B cell (primary cell): ENCODE measurements around the gene LAMA4. TPM values are rescaled to one million over a fixed set of nuclear protein-coding genes. Genes with fewer than 3 reads are reported as not detected.

ENCODE experiments used
- ATAC-seq: fragments of 200-7000 bp; cut with Tn5 transposase; one replicate; pipeline ENCODE4 v1.10.0; 2021; ENCODE audit warnings: low read depth, mild to moderate bottlenecking, moderate number of reproducible peaks, moderate library complexity
- CTCF ChIA-PET: fragments of 350-600 bp; sonication (Branson Sonifier 250); formaldehyde crosslinking; loops from one replicate; lab custom pipeline; 2021; ENCODE audit warnings: antibody characterized with exemption, inconsistent platforms; lab: Charles Lee
- POLR2A ChIA-PET: fragments of 350-600 bp; sonication (Branson Sonifier 250); formaldehyde crosslinking; loops from one replicate; lab custom pipeline; 2021; ENCODE audit warnings: antibody characterized with exemption; lab: Charles Lee
- DNase-seq: peaks from one replicate; pipeline ENCODE4 v3.0.0; 2013
- H2AFZ ChIP-seq: 2 replicates; pipeline ENCODE4 v1.6.1; 2012; ENCODE audit warnings: mild to moderate bottlenecking, low read depth, low read length; ENCODE audit not compliant: insufficient read depth, poor library complexity, severe bottlenecking
- H3K27ac ChIP-seq, 2 donors: 1 replicate in 1 of 2; 2 replicates in 1 of 2; pipeline ENCODE4 v1.5.1; 2012 to 2013; ENCODE audit warnings: low read length in 2 of 2, mild to moderate bottlenecking in 2 of 2, moderate library complexity in 1 of 2
- H3K27me3 ChIP-seq, 4 experiments: fragments of 200-600 bp in 1 of 4; sonication (generic) in 1 of 4; replicated peaks in 1 of 4; 1 replicate in 2 of 4; 2 replicates in 2 of 4; pipeline versions ENCODE4 v1.6.1 to v1.7.0; 2013 to 2016; ENCODE audit warnings: low read length in 3 of 4, mild to moderate bottlenecking in 2 of 4, mixed read lengths in 1 of 4, moderate library complexity in 1 of 4; ENCODE audit not compliant: insufficient read depth in 4 of 4, control insufficient read depth in 3 of 4; ENCODE audit errors: control extremely low read depth in 1 of 4
- H3K36me3 ChIP-seq, 2 experiments: replicated peaks in 1 of 2; 1 replicate in 1 of 2; 2 replicates in 1 of 2; pipeline versions ENCODE4 v1.6.1 to v1.7.1; 2013; ENCODE audit warnings: low read length in 1 of 2; ENCODE audit not compliant: insufficient read depth in 2 of 2, control insufficient read depth in 1 of 2; ENCODE audit errors: control extremely low read depth in 1 of 2, extremely low read depth in 1 of 2
- H3K4me1 ChIP-seq, 2 donors: fragments of 200-600 bp in 1 of 2; sonication (generic) in 1 of 2; 1 replicate in 1 of 2; 2 replicates in 1 of 2; pipeline versions ENCODE4 v1.5.1 to v1.6.1; 2013 to 2017; ENCODE audit warnings: low read length in 2 of 2; ENCODE audit not compliant: control insufficient read depth in 2 of 2, insufficient read depth in 2 of 2
- H3K4me2 ChIP-seq: replicated peaks from 2 replicates; pipeline ENCODE3; 2012; ENCODE audit warnings: mild to moderate bottlenecking, low read depth, low read length; ENCODE audit not compliant: poor library complexity, severe bottlenecking
- H3K4me3 ChIP-seq, 5 experiments: fragments of 200-600 bp in 1 of 5; sonication (generic) in 1 of 5; 1 replicate in 3 of 5; 2 replicates in 2 of 5; pipeline versions ENCODE4 v1.5.1 to v1.7.0; 2011 to 2016; ENCODE audit warnings: low read length in 4 of 5, mild to moderate bottlenecking in 4 of 5, low read depth in 2 of 5, control low read depth in 1 of 5, moderate library complexity in 1 of 5; ENCODE audit not compliant: insufficient read depth in 1 of 5; ENCODE audit errors: control extremely low read depth in 1 of 5, extremely low read depth in 1 of 5
- H3K79me2 ChIP-seq: fragments of 200-600 bp; sonication (generic); one replicate; pipeline ENCODE4 v1.6.0; 2016; ENCODE audit warnings: low read length; ENCODE audit not compliant: control insufficient read depth, insufficient read depth
- H3K9ac ChIP-seq: fragments of 200-600 bp; sonication (generic); 2 replicates; pipeline ENCODE4 v1.6.1; 2017; ENCODE audit warnings: mild to moderate bottlenecking, low read length, moderate library complexity
- H3K9me3 ChIP-seq, 3 donors: one replicate each; pipeline versions ENCODE4 v1.6.1 to v1.7.1; 2013; ENCODE audit warnings: low read length in 2 of 3; ENCODE audit not compliant: control insufficient read depth in 2 of 3, insufficient read depth in 1 of 3; ENCODE audit errors: control extremely low read depth in 1 of 3
- H4K20me1 ChIP-seq: 2 replicates; pipeline ENCODE4 v1.6.0; 2012; ENCODE audit warnings: mild to moderate bottlenecking, low read length; ENCODE audit not compliant: insufficient read depth, control insufficient read depth, poor library complexity, severe bottlenecking
- H3K27ac Mint-ChIP-seq: one replicate; pipeline ENCODE4 v1.8.0; 2021; ENCODE audit warnings: mixed read lengths
- H3K27me3 Mint-ChIP-seq: one replicate; pipeline ENCODE4 v1.8.0; 2021; ENCODE audit warnings: mixed read lengths
- H3K4me1 Mint-ChIP-seq: one replicate; pipeline ENCODE4 v1.8.0; 2021; ENCODE audit warnings: mixed read lengths
- H3K4me3 Mint-ChIP-seq: one replicate; pipeline ENCODE4 v1.8.0; 2021; ENCODE audit warnings: mixed read lengths
- H3K9me3 Mint-ChIP-seq: one replicate; pipeline ENCODE4 v1.8.0; 2022; ENCODE audit warnings: mixed read lengths; ENCODE audit not compliant: insufficient read depth
- EZH2 ChIP-seq: IDR thresholded peaks from 2 replicates; pipeline ENCODE4 v1.6.1; 2012; ENCODE audit warnings: borderline replicate concordance, low read depth, mild to moderate bottlenecking, moderate library complexity, low read length; ENCODE audit not compliant: insufficient read depth, poor library complexity, severe bottlenecking
- WGBS: methylation state at CpG from one replicate; pipeline ENCODE4 v1.1.5; 2013; ENCODE audit warnings: missing lambda C conversion rate; ENCODE audit not compliant: insufficient coverage; 5-methylcytosine and 5-hydroxymethylcytosine counted together
- intact Hi-C: fragments of 100-400 bp; cut with micrococcal nuclease; formaldehyde crosslinking; loops from one replicate; pipeline ENCODE4 v1.10.0; 2022
- polyA plus RNA-seq: library from polyadenylated mRNA; depleted of rRNA; stranded (reverse); fragments of >200 nt; gene quantifications from 2 replicates; pipeline ENCODE4 v1.2.3, GENCODE V29; 2012
- total RNA-seq, 2 donors: library from RNA; stranded (reverse); fragments of 120-200 nt in 1 of 2; gene quantifications; 1 replicate in 1 of 2; 2 replicates in 1 of 2; pipeline versions ENCODE4 v1.2.3 to v1.2.4, GENCODE V29; 2013 to 2022
- TF ChIP-seq, protein P1 (sequence below): fragments of 200-600 bp; IDR thresholded peaks from one replicate; pipeline ENCODE4 v1.8.0; 2022; ENCODE audit warnings: antibody characterized with exemption, mild to moderate bottlenecking

The LAMA4 gene
- total and polyA plus RNA-seq, 2 donors (not counting 1 experiment from before 2014, with no cell fraction given) = not detected

DNA sequence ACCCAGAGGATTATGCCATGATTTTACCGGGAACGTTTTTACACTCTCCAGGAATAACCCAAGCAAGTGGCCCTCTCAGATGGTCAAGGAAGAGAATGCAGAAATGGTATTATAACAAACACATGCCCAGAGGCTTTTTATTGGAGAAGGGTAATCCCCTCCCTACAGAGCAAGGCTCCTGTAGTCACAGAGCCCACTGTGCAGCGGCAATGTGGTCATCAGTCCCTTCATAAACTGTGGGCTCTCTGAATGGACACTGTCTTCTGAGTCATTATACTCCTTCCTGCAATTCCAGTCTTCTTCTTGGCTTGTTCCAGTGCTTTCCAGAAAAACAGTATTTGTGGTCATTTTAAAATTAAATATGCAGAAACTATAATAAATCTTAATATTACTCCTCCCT is 74.7 kb downstream of the LAMA4 start:
- no peaks in the 10 kb centered on the region for H3K79me2 ChIP-seq
- Mint-ChIP-seq H3K9me3 (no peaks in the 10 kb centered on the region), H3K4me1 (no peaks in the 10 kb centered on the region), H3K27me3 (peaks cover 30% of the 10 kb centered on the region), H3K4me3 (no peak overlapping the region), H3K27ac (no peak overlapping the region)
- H3K4me3 ChIP-seq = no peak overlapping the region
- ATAC-seq = no peak
- ChIA-PET CTCF (interaction anchor here (0.7 to 4.1 kb wide), 39 partner anchors 8 to 1757 kb away, joined by 3 to 79 read pairs (median 4); no protein-coding TSS in a partner anchor), POLR2A (no interaction called here)
- H3K4me1 ChIP-seq = no peaks in the 10 kb centered on the region
- intact Hi-C loops = loop anchor here (1.0 kb wide), 5 partner anchors 133 to 1757 kb away; no protein-coding TSS in a partner anchor
- H2AFZ ChIP-seq = no peak overlapping the region
- H3K27ac ChIP-seq = no peak overlapping the region
- H3K27me3 ChIP-seq = peaks cover 0 to 3% (median 1%) of the 10 kb centered on the region in 4 experiments
- WGBS = no CpG with 5 or more reads among the region's 3 CpGs
- no peaks in the 10 kb centered on the region for H3K9me3 ChIP-seq
- H4K20me1 ChIP-seq = no peaks in the 10 kb centered on the region
- H3K36me3 ChIP-seq = no peaks in the 10 kb centered on the region
- H3K9ac ChIP-seq = no peak overlapping the region
- no peak for DNase-seq
- TF ChIP-seq, protein P1, sequence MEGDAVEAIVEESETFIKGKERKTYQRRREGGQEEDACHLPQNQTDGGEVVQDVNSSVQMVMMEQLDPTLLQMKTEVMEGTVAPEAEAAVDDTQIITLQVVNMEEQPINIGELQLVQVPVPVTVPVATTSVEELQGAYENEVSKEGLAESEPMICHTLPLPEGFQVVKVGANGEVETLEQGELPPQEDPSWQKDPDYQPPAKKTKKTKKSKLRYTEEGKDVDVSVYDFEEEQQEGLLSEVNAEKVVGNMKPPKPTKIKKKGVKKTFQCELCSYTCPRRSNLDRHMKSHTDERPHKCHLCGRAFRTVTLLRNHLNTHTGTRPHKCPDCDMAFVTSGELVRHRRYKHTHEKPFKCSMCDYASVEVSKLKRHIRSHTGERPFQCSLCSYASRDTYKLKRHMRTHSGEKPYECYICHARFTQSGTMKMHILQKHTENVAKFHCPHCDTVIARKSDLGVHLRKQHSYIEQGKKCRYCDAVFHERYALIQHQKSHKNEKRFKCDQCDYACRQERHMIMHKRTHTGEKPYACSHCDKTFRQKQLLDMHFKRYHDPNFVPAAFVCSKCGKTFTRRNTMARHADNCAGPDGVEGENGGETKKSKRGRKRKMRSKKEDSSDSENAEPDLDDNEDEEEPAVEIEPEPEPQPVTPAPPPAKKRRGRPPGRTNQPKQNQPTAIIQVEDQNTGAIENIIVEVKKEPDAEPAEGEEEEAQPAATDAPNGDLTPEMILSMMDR = no peak
- no peak for TF ChIP-seq EZH2
- no peak overlapping the region for H3K4me2 ChIP-seq

DNA sequence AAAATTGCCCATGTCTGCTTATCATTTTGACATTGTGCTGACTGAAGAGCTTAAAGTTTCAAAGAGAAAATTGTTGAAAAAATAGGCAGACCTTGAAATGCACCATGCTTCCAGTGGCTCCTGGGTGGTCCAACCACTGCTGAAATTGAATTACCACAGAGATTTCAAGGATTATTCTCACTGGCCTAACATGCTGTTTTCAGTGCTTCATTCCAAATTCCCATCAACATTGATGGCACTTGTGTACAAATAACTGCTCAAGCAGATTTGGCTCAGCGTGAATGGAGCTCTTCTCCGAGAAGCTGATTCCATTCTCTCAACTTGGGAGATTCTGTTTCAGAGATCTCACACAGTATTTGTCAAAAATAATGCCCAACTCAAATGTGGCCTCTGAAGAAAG is 75.5 kb downstream of the LAMA4 start:
- TF ChIP-seq, protein P1 = no peak
- TF ChIP-seq EZH2 = no peak
- H3K27me3 Mint-ChIP-seq = peaks cover 28% of the 10 kb centered on the region
- ChIA-PET CTCF (interaction anchor here (0.6 to 4.1 kb wide), 12 partner anchors 8 to 1758 kb away, joined by 3 to 71 read pairs (median 8); no protein-coding TSS in a partner anchor), POLR2A (no interaction called here)
- peaks cover 0 to 3% (median 1%) of the 10 kb centered on the region in 4 experiments for H3K27me3 ChIP-seq
- no peak overlapping the region for H3K27ac ChIP-seq
- no peak overlapping the region for H3K4me3 ChIP-seq
- H3K36me3 ChIP-seq = no peaks in the 10 kb centered on the region
- ATAC-seq (no peak), DNase-seq (no peak)
- WGBS = 92% methylated on average over 2 of the region's 2 CpGs
- H3K27ac Mint-ChIP-seq = no peak overlapping the region
- H3K4me1 ChIP-seq = no peaks in the 10 kb centered on the region
- no peaks in the 10 kb centered on the region for H3K9me3 Mint-ChIP-seq
- intact Hi-C loops = no loop called here
- H3K79me2 ChIP-seq = no peaks in the 10 kb centered on the region
- no peak overlapping the region for H3K4me2 ChIP-seq
- H3K9ac ChIP-seq = no peak overlapping the region
- H2AFZ ChIP-seq = no peak overlapping the region
- H3K4me1 Mint-ChIP-seq = no peaks in the 10 kb centered on the region
- H3K4me3 Mint-ChIP-seq = no peak overlapping the region
- H3K9me3 ChIP-seq = no peaks in the 10 kb centered on the region
- H4K20me1 ChIP-seq = no peaks in the 10 kb centered on the region
